GM06990 (cell line): Measurements from ENCODE around the gene CHN1.

Source experiments
- DNase-seq: peaks from one replicate; pipeline ENCODE4 v3.0.0-alpha.2; 2011; ENCODE audit not compliant: insufficient read length; ENCODE audit errors: extremely low read depth
- H3K27me3 ChIP-seq: replicated peaks from 2 replicates; pipeline ENCODE4 v1.6.0; 2011; ENCODE audit warnings: low read length; ENCODE audit not compliant: control insufficient read depth, insufficient read depth
- H3K36me3 ChIP-seq: 2 replicates; pipeline ENCODE4 v1.5.1; 2011; ENCODE audit warnings: low read length; ENCODE audit not compliant: control insufficient read depth, insufficient read depth
- H3K4me3 ChIP-seq: replicated peaks from 2 replicates; pipeline ENCODE4 v1.5.1; 2011; ENCODE audit warnings: low read depth, mild to moderate bottlenecking, control low read depth, low read length
- CTCF ChIP-seq: IDR thresholded peaks from 2 replicates; pipeline ENCODE4 v1.5.1; 2011; ENCODE audit warnings: low read length, control low read depth, mild to moderate bottlenecking, inconsistent platforms; ENCODE audit not compliant: insufficient read depth, poor library complexity, severe bottlenecking

The CHN1 gene, protein sequence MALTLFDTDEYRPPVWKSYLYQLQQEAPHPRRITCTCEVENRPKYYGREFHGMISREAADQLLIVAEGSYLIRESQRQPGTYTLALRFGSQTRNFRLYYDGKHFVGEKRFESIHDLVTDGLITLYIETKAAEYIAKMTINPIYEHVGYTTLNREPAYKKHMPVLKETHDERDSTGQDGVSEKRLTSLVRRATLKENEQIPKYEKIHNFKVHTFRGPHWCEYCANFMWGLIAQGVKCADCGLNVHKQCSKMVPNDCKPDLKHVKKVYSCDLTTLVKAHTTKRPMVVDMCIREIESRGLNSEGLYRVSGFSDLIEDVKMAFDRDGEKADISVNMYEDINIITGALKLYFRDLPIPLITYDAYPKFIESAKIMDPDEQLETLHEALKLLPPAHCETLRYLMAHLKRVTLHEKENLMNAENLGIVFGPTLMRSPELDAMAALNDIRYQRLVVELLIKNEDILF

DNA sequence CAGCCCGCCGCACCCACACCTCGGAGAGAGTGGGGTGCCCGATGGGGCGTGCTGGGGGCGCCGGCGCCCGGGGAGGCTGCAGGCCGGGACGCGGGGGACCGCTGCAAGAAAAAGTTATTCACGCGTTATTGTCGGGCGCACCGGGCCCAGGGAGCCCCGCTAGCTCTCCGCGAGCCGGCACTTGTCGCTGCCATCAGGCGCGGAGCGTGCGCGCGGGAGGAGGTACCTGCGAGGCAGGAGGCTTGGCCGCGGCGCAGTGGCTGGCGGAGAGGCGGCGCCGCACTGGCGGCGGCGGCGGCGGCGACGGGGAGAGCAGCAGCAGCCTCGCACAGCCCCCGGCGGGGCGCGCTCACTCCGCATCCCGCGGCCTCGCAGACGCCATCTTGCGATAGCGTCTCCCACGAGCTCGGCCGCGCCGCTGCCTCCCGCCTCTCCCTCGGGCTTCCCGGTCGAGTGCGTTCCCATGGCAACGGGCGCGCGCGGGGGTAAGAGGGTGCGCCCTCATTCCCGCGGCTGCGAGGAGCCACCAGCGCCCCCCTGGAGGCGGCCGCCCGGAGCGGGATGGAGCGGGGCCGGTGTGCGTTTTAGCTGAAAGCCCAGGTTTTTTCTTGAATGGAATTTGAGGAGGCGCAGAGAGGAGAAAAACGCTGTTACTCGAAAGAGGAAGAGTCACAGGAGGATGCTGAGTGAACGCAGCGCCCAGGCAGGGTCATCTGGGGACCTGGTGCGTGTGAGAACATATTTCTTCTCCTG lies at the start of gene CHN1:
TSS of gene CHN1 (minus strand) at position 402 of the 753 bp plus-strand sequence. CDS start 469 bp downstream, outside the sequence.
- peak; percentile 69 for DNase-seq
- H3K27me3 ChIP-seq: no peaks in the 10 kb centered on the region; the same call in 1 of the 2 replicates
- TF ChIP-seq CTCF: no peak
- H3K4me3 ChIP-seq: peak within 1 kb of the TSS; percentile 58
- H3K36me3 ChIP-seq: no peaks in the 10 kb centered on the region

GRCh38 chr2:175054340-175054739 lies 49.2 kb upstream of the CHN1 start:
- Histone ChIP-seq H3K4me3 (no peak overlapping the region), H3K27me3 (no peaks in the 10 kb centered on the region), H3K36me3 (no peaks in the 10 kb centered on the region)
- DNase-seq: no peak
- no peak for TF ChIP-seq CTCF

GRCh38 chr2:175049661-175050060 lies 44.5 kb upstream of the CHN1 start:
- Histone ChIP-seq H3K27me3 (no peaks in the 10 kb centered on the region), H3K4me3 (no peak overlapping the region), H3K36me3 (no peaks in the 10 kb centered on the region)
- no peak for TF ChIP-seq CTCF
- no peak for DNase-seq

- Histone ChIP-seq H3K27me3 (no peaks in the 10 kb centered on the region), H3K36me3 (no peaks in the 10 kb centered on the region), H3K4me3 (no peak overlapping the region)
- TF ChIP-seq CTCF: no peak
- DNase-seq: no peak
Measured at GRCh38 chr2:175048275-175048674, 43.1 kb upstream of the CHN1 start.

DNA sequence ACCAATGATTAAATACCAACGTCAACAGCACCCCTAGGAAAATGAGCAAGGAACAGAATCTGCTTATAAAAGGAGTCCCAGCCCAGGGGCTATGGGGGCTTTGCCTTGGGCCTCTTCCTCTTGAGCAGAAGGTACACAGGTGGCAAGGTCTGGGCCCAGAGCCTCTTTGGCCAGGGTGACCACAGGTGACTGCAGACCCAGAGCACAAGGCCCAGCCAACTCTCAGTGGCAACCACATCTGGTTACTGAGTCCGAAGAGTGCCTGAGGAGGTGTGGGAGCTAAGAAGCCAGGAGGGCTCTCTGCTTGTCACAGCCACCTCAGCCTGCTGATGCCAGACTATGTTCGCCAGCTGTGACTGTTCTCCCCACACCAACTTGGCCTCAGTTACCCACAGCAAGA lies 34.3 kb upstream of the CHN1 start:
- DNase-seq: no peak

More for the DNA sequence above, 34.3 kb upstream of the CHN1 start:
- no peak for TF ChIP-seq CTCF
- H3K4me3 ChIP-seq: no peak overlapping the region
- no peaks in the 10 kb centered on the region for H3K36me3 ChIP-seq
- no peaks in the 10 kb centered on the region for H3K27me3 ChIP-seq
